HCT116 (cell line): ENCODE measurements around the gene GABRR3. TPM values are rescaled to one million over a fixed set of nuclear protein-coding genes. Genes with fewer than 3 reads are reported as not detected.

ENCODE experiments used
- ATAC-seq: fragments of 200-7000 bp; cut with Tn5 transposase; 2 replicates; pipeline ENCODE4 v1.9.1; 2020; ENCODE audit warnings: mild to moderate bottlenecking, moderate library complexity
- BruUV-seq: library from RNA; stranded (reverse); fragments of 400-500 nt; replicated peaks from 2 replicates; lab custom pipeline; 2021; lab: Mats Ljungman, UMichigan
- CTCF ChIA-PET: fragments of 300-600 bp; sonication (Branson Sonifier 250); formaldehyde crosslinking; loops from one replicate; lab custom pipeline; 2021; ENCODE audit warnings: antibody characterized with exemption; lab: Charles Lee
- POLR2A ChIA-PET: fragments of 300-600, 350-600 bp; sonication (Branson Sonifier 250); formaldehyde crosslinking; loops from one replicate; lab custom pipeline; 2021; ENCODE audit warnings: antibody characterized with exemption; lab: Charles Lee
- RAD21 ChIA-PET, 2 experiments: fragments of 300-600 bp; sonication (Branson Sonifier 250); formaldehyde crosslinking; loops; one replicate each; lab custom pipeline; 2023; ENCODE audit warnings: low total read pairs in 2 of 2; ENCODE audit not compliant: uncharacterized antibody in 2 of 2, unreplicated experiment in 2 of 2, low non-redundant PET in 1 of 2; lab: Charles Lee
- DNase-seq: peaks from one replicate; pipeline ENCODE4 v3.0.0-alpha.2; 2010; ENCODE audit warnings: low read depth, low spot score
- H2AFZ ChIP-seq: fragments of 200-600 bp; shearing (Covaris generic), sonication (generic); 2 replicates; pipeline ENCODE4 v1.6.1; 2017; ENCODE audit warnings: low read depth, mixed run types, mixed read lengths, antibody characterized with exemption, low read length; ENCODE audit not compliant: poor library complexity, severe bottlenecking
- H3K27ac ChIP-seq: 2 replicates; pipeline ENCODE4 v1.5.1; 2012; ENCODE audit warnings: low read depth, low read length
- H3K27me3 ChIP-seq: fragments of 200-600 bp; sonication (generic); 2 replicates; pipeline ENCODE4 v1.6.1; 2016; ENCODE audit warnings: mixed run types, low read length, mixed read lengths; ENCODE audit not compliant: insufficient read depth
- H3K36me3 ChIP-seq, 2 experiments: fragments of 200-500 bp in 1 of 2; fragments of 200-600 bp in 1 of 2; sonication (Bioruptor generic) in 1 of 2; sonication (generic) in 1 of 2; 2 replicates each; pipeline versions ENCODE4 v1.5.1 to v1.6.1; 2014 to 2016; ENCODE audit warnings: low read length in 2 of 2, inconsistent platforms in 1 of 2, mixed read lengths in 1 of 2, mixed run types in 1 of 2; ENCODE audit not compliant: insufficient read depth in 2 of 2, control insufficient read depth in 1 of 2
- H3K4me1 ChIP-seq, 2 experiments: fragments of 200-600 bp in 1 of 2; sonication (generic) in 1 of 2; 2 replicates each; pipeline versions ENCODE4 v1.5.1 to v1.6.1; 2012 to 2017; ENCODE audit warnings: low read length in 2 of 2, inconsistent platforms in 1 of 2, mild to moderate bottlenecking in 1 of 2, mixed read lengths in 1 of 2, mixed run types in 1 of 2, moderate library complexity in 1 of 2; ENCODE audit not compliant: insufficient read depth in 2 of 2, control insufficient read depth in 1 of 2
- H3K4me2 ChIP-seq: fragments of 200-600 bp; sonication (generic); 2 replicates; pipeline ENCODE4 v1.6.1; 2017; ENCODE audit warnings: mixed run types, low read length, mixed read lengths
- H3K4me3 ChIP-seq, 2 experiments: fragments of 200-600 bp in 1 of 2; sonication (generic) in 1 of 2; replicated peaks in 1 of 2; 2 replicates each; pipeline ENCODE4 v1.5.1; 2011 to 2016; ENCODE audit warnings: low read length in 2 of 2, control low read depth in 1 of 2, low read depth in 1 of 2, mild to moderate bottlenecking in 1 of 2, mixed read lengths in 1 of 2, mixed run types in 1 of 2
- H3K79me2 ChIP-seq: fragments of 200-600 bp; sonication (generic); 2 replicates; pipeline ENCODE4 v1.6.1; 2017; ENCODE audit warnings: mild to moderate bottlenecking, mixed run types, low read length, moderate library complexity, mixed read lengths; ENCODE audit not compliant: insufficient read depth
- H3K9ac ChIP-seq: fragments of 200-600 bp; sonication (generic); 2 replicates; pipeline ENCODE4 v1.6.1; 2016; ENCODE audit warnings: low read length, mixed read lengths
- H3K9me2 ChIP-seq: fragments of 200-600 bp; sonication (generic), shearing (Covaris generic); 2 replicates; pipeline ENCODE4 v1.6.1; 2017; ENCODE audit warnings: mixed run types, mild to moderate bottlenecking, moderate library complexity; ENCODE audit not compliant: insufficient read depth
- H3K9me3 ChIP-seq, 2 experiments: fragments of 200-500 bp in 1 of 2; fragments of 200-600 bp in 1 of 2; sonication (Bioruptor generic) in 1 of 2; sonication (generic) in 1 of 2; 2 replicates each; pipeline ENCODE4 v1.6.1; 2014 to 2017; ENCODE audit warnings: low read length in 2 of 2, mixed read lengths in 2 of 2, inconsistent platforms in 1 of 2, low read depth in 1 of 2, mild to moderate bottlenecking in 1 of 2, mixed run types in 1 of 2, moderate library complexity in 1 of 2; ENCODE audit not compliant: control insufficient read depth in 1 of 2, insufficient read depth in 1 of 2
- H4K20me1 ChIP-seq: fragments of 200-600 bp; sonication (generic), shearing (Covaris generic); 2 replicates; pipeline ENCODE4 v1.6.1; 2017; ENCODE audit warnings: mixed run types, mild to moderate bottlenecking, moderate library complexity; ENCODE audit not compliant: insufficient read depth
- CBX3 ChIP-seq: IDR thresholded peaks from 2 replicates; pipeline ENCODE4 v1.6.1; 2012; ENCODE audit warnings: low read depth
- CEBPB ChIP-seq: IDR thresholded peaks from 2 replicates; pipeline ENCODE4 v1.6.1; 2012; ENCODE audit warnings: low read depth
- CTCF ChIP-seq, 3 experiments: fragments of 200-600 bp in 1 of 3; sonication (generic) in 1 of 3; IDR thresholded peaks in 2 of 3; conservative IDR thresholded peaks in 1 of 3; 2 replicates each; pipeline ENCODE4 v1.5.1; 2012 to 2017; ENCODE audit warnings: low read depth in 2 of 3, low read length in 2 of 3, antibody characterized with exemption in 1 of 3, borderline replicate concordance in 1 of 3, control low read depth in 1 of 3, mild to moderate bottlenecking in 1 of 3, mixed read lengths in 1 of 3, mixed run types in 1 of 3, moderate library complexity in 1 of 3; ENCODE audit not compliant: insufficient read depth in 1 of 3
- EGR1 ChIP-seq: IDR thresholded peaks from 2 replicates; pipeline ENCODE4 v1.6.1; 2012; ENCODE audit warnings: low read depth
- EZH2 ChIP-seq: fragments of 200-600 bp; sonication (generic); IDR thresholded peaks from 2 replicates; pipeline ENCODE4 v1.6.1; 2017; ENCODE audit warnings: antibody characterized with exemption, mixed run types
- EZH2phosphoT487 ChIP-seq: fragments of 200-600 bp; IDR thresholded peaks from 2 replicates; pipeline ENCODE4 v1.6.1; 2018; ENCODE audit warnings: antibody characterized with exemption, borderline replicate concordance
- JUND ChIP-seq: IDR thresholded peaks from 2 replicates; pipeline ENCODE4 v1.6.1; 2012
- POLR2A ChIP-seq: IDR thresholded peaks from 2 replicates; pipeline ENCODE4 v1.7.0; 2011; ENCODE audit warnings: borderline replicate concordance; ENCODE audit not compliant: insufficient read depth, insufficient read length; ENCODE audit errors: extremely low read depth
- POLR2AphosphoS5 ChIP-seq: IDR thresholded peaks from 2 replicates; pipeline ENCODE4 v1.6.1; 2011; ENCODE audit warnings: mild to moderate bottlenecking, low read depth, low read length, moderate library complexity
- SRF ChIP-seq: IDR thresholded peaks from 2 replicates; pipeline ENCODE4 v1.6.1; 2012; ENCODE audit warnings: low read depth
- TCF7L2 ChIP-seq: IDR thresholded peaks from 2 replicates; pipeline ENCODE4 v1.7.0; 2011; ENCODE audit warnings: borderline replicate concordance, inconsistent platforms; ENCODE audit not compliant: insufficient read depth, insufficient read length; ENCODE audit errors: extremely low read depth
- ZFX ChIP-seq: fragments of 450-650 bp; IDR thresholded peaks from 2 replicates; pipeline ENCODE4 v1.6.1; 2017
- ZNF274 ChIP-seq: fragments of 200-500 bp; sonication (Bioruptor generic); IDR thresholded peaks from 2 replicates; pipeline ENCODE4 v1.6.1; 2014; ENCODE audit warnings: mild to moderate bottlenecking, low read depth, low read length, inconsistent platforms
- intact Hi-C: fragments of 100-400 bp; cut with micrococcal nuclease; formaldehyde crosslinking; loops from 2 replicates; pipeline ENCODE4 v1.10.0; 2022
- total RNA-seq: library from RNA; stranded (reverse); gene quantifications from one replicate; pipeline ENCODE4 v1.2.1, GENCODE V29; 2021; ENCODE audit not compliant: unreplicated experiment
- TF ChIP-seq, protein P1 (sequence below): IDR thresholded peaks from 2 replicates; pipeline ENCODE4 v1.6.1; 2012

GABRR3 gene
- total RNA-seq, 1 experiment from 2014 or later = not detected

DNA sequence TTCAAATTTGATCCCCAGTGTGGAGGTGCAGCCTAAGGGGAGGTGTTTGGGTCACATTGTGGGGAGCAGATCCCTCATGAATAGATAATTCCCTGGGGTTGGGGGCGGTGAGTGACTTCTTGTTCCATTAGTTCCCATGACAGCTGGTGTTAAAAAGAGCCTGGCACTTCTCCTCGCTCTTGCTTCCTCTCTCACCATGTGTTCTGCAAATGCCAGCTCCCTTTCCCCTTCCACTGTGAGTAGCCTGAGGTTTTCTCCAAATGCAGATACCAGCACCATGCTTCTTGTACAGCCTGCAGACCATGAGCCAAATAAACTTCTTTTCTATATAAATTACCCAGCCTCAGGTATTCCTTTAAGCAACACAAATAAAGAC is 86.0 kb downstream of the GABRR3 start:
- H3K27me3 ChIP-seq = no peaks in the 10 kb centered on the region

DNA sequence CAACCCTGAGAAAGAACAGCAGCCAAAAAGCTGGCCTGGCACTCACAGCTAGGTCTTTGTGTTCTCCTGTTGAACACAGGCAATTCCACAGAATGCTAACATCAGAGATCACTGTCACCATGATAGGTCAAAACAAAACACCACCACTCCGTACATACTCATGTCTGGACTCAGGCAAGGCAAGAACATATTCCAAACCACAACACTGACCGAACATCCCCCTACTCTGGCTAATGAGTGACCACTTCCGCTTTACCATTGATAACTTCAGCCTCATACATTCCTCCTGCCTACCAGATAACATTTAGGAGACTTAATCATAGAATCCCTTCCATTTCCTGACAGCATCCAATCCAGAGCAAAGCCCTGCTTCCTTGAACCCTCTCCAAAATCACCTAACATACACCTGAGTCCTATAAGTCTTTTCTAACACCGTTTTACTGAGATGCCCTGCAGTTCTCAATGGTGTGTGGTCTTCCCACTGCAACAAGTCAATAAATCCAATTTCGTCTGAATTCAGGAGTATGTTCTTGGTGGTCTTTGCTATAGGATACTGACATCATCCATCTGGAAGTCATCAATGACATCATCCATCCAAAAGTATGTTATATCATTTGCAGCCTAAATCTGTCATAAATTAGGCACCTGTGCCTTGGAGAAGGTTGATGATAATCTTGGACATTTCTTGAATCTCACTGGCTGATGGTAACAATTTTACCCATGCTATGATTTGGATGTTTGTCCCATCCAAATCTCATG is 86.6 kb downstream of the GABRR3 start:
- DNase-seq (no peak), ATAC-seq (no peak)
- ChIA-PET CTCF (no interaction called here), RAD21 (no interaction called here), POLR2A (no interaction called here)
- Histone ChIP-seq H3K36me3 (peaks cover 50 to 54% of the 10 kb centered on the region in 2 experiments), H2AFZ (no peak overlapping the region), H3K27me3 (no peaks in the 10 kb centered on the region), H3K27ac (no peak overlapping the region), H3K79me2 (no peaks in the 10 kb centered on the region), H3K4me1 (no peaks in the 10 kb centered on the region), H3K4me2 (no peak overlapping the region), H3K4me3 (no peak overlapping the region), H3K9me3 (no peaks in the 10 kb centered on the region), H4K20me1 (no peaks in the 10 kb centered on the region), H3K9ac (no peak overlapping the region), H3K9me2 (no peaks in the 10 kb centered on the region)
- TF ChIP-seq JUND (no peak), ZFX (no peak), EZH2 (no peak), CEBPB (no peak), ZNF274 (no peak), EZH2phosphoT487 (no peak), CTCF (IDR thresholded peaks at IDR 0.05 in 2 of 3, conservative IDR thresholded peaks at IDR 0.05 in 1 of 3; ENCODE audit: borderline replicate concordance in 1 of 3, insufficient read depth in 1 of 3, low read depth in 2 of 3, low read length in 2 of 3) (no peak), TCF7L2 (no peak), POLR2A (no peak), POLR2AphosphoS5 (no peak), SRF (no peak)
- TF ChIP-seq, protein P1, sequence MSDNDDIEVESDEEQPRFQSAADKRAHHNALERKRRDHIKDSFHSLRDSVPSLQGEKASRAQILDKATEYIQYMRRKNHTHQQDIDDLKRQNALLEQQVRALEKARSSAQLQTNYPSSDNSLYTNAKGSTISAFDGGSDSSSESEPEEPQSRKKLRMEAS = no peak
- intact Hi-C loops = no loop called here
- no TSS peak for BruUV-seq

More for the DNA sequence above, 86.0 kb downstream of the GABRR3 start:
- Histone ChIP-seq H3K36me3 (peaks cover 51 to 58% of the 10 kb centered on the region in 2 experiments), H3K79me2 (no peaks in the 10 kb centered on the region), H4K20me1 (no peaks in the 10 kb centered on the region), H2AFZ (no peak overlapping the region), H3K9me2 (no peaks in the 10 kb centered on the region), H3K4me3 (no peak overlapping the region), H3K4me1 (no peaks in the 10 kb centered on the region), H3K27ac (no peak overlapping the region), H3K4me2 (no peak overlapping the region), H3K9ac (no peak overlapping the region), H3K9me3 (no peaks in the 10 kb centered on the region)
- BruUV-seq = no TSS peak
- ATAC-seq = no peak
- ChIA-PET POLR2A (no interaction called here), RAD21 (no interaction called here), CTCF (no interaction called here)
- TF ChIP-seq POLR2AphosphoS5 = no peak
- no peak for TF ChIP-seq CBX3
- TF ChIP-seq EGR1 = no peak
- no peak for TF ChIP-seq ZNF274
- DNase-seq = no peak
- intact Hi-C loops = no loop called here
